ENCODE results near the gene CACNA2D3. TPM values are rescaled to one million over a fixed set of nuclear protein-coding genes. Genes with fewer than 3 reads are reported as not detected.

Gene CACNA2D3
- total RNA-seq, 1 donor from 2014 or later: 3.6 TPM

DNA sequence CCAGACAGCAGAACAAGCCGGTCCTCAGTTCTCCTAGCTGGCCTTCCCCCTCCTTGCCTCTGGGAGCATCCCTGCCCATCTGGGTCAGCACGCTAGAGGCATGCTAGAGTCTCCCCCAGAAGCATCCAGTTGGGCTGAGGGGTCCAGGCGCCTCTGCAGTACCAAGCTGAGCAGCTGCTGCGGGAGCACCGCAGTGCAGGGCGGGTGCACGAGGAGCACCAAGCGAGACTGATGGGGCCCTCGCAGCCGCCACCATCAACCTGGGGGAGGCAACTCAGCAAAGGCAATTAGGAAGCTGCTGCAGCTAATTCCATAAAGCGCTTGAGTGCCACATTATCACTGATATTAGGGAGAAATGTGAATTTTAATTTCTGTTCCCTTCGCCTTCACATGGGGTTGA is 12.4 kb downstream of the CACNA2D3 start:
- DNase-seq: no peak

DNA sequence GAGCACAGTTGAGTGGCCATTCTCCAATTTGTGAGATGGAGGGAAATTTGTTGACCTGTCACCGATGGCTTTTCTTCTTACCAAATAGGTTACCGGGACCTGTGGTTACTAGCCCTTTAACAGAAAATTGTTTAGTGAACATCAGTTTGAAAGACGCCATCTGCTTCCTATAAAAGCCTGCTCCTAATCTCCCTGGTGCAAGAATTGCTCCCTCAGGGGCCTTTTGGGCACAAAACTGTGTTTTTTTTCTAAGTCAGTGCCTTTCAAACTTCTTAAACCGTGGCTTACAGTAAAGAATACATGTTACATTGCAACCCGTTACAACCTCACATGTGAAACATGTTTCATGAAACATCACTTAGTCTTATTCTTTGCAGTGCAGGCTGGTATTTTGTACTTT is 15.0 kb downstream of the CACNA2D3 start:
- no peak overlapping the region for H3K4me3 ChIP-seq
- H3K9me3 ChIP-seq: no peaks in the 10 kb centered on the region
- H3K27ac ChIP-seq: no peak overlapping the region
- DNase-seq: no peak
- TF ChIP-seq, protein P1, sequence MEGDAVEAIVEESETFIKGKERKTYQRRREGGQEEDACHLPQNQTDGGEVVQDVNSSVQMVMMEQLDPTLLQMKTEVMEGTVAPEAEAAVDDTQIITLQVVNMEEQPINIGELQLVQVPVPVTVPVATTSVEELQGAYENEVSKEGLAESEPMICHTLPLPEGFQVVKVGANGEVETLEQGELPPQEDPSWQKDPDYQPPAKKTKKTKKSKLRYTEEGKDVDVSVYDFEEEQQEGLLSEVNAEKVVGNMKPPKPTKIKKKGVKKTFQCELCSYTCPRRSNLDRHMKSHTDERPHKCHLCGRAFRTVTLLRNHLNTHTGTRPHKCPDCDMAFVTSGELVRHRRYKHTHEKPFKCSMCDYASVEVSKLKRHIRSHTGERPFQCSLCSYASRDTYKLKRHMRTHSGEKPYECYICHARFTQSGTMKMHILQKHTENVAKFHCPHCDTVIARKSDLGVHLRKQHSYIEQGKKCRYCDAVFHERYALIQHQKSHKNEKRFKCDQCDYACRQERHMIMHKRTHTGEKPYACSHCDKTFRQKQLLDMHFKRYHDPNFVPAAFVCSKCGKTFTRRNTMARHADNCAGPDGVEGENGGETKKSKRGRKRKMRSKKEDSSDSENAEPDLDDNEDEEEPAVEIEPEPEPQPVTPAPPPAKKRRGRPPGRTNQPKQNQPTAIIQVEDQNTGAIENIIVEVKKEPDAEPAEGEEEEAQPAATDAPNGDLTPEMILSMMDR (IDR thresholded peaks at IDR 0.05): no peak
- H3K36me3 ChIP-seq: no peaks in the 10 kb centered on the region
- no peaks in the 10 kb centered on the region for H3K27me3 ChIP-seq (ENCODE audit: low read depth)
- no peaks in the 10 kb centered on the region for H3K4me1 ChIP-seq
- intact Hi-C loops (cut with DNase I): no loop called here
- no peak for ATAC-seq

More for the DNA sequence above, 12.4 kb downstream of the CACNA2D3 start:
- TF ChIP-seq, protein P1 (IDR thresholded peaks at IDR 0.05): no peak
- H3K36me3 ChIP-seq: no peaks in the 10 kb centered on the region
- H3K27ac ChIP-seq: no peak overlapping the region
- ATAC-seq: peak in 1 of 2 donors; percentile 25
- H3K4me1 ChIP-seq: no peaks in the 10 kb centered on the region
- H3K9me3 ChIP-seq: no peaks in the 10 kb centered on the region
- intact Hi-C loops (cut with DNase I): no loop called here
- no peaks in the 10 kb centered on the region for H3K27me3 ChIP-seq (ENCODE audit: low read depth)
- no peak overlapping the region for H3K4me3 ChIP-seq

DNA sequence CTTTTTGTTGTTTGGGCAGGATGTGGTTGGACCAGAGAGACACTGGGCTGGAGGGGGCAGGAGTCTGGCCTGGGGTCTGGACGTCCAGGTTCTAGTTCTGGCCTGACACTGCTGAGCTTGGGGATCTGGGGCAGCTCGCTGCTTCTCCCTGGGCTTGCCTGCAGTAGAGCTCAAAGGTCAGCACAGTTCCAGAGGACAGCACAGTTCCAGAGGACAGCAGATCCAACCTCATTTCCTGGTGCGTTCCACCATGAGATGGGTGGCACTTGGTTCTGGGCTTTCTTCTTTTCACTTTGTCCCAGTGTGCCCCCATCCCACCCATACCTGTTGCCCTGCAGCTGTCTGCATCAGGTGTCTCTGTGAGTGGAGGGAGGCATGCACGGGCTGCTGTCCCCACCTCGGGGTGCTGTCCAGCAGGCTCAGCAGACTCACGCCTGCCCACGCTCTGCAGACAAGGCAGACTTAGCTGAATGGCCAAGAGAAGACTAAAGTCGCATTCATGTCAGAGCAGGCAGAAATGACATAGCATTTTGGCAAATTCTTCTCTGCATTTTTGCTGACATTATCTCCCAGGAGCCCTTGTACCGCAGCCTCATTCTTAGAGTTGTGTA is 16.7 kb downstream of the CACNA2D3 start:
- no peak for ATAC-seq
- no peaks in the 10 kb centered on the region for H3K9me3 ChIP-seq
- H3K27ac ChIP-seq: no peak overlapping the region
- H3K27me3 ChIP-seq (ENCODE audit: low read depth): no peaks in the 10 kb centered on the region
- H3K36me3 ChIP-seq: no peaks in the 10 kb centered on the region
- no peak for DNase-seq
- TF ChIP-seq, protein P1 (IDR thresholded peaks at IDR 0.05): no peak
- intact Hi-C loops (cut with DNase I): no loop called here
- H3K4me3 ChIP-seq: no peak overlapping the region
- no peaks in the 10 kb centered on the region for H3K4me1 ChIP-seq

DNA sequence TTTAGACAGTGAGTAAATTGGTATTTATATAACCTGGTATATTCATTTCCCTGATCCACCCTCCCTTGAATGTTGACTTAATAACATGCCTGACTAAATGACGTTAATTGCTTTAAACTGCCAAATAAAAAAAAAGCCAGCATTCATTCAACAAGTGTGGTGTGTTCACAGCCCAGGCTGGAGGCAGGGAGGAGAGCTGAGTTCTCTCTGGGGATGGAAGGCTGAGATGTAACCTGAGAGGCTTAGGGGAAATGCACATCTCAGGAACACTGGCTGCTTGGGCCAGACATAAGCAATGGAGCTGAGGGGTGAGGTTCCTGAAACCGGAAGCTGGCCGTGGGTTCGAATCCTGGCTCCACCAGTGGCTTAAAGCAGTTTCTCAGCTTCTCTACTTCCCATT is 17.3 kb downstream of the CACNA2D3 start:
- Histone ChIP-seq H3K9me3 (no peaks in the 10 kb centered on the region), H3K4me1 (no peaks in the 10 kb centered on the region), H3K4me3 (no peak overlapping the region), H3K27ac (no peak overlapping the region), H3K36me3 (no peaks in the 10 kb centered on the region), H3K27me3 (ENCODE audit: low read depth) (no peaks in the 10 kb centered on the region)
- intact Hi-C loops (cut with DNase I): no loop called here
- ATAC-seq (no peak), DNase-seq (no peak)
- TF ChIP-seq, protein P1 (IDR thresholded peaks at IDR 0.05): no peak

DNA sequence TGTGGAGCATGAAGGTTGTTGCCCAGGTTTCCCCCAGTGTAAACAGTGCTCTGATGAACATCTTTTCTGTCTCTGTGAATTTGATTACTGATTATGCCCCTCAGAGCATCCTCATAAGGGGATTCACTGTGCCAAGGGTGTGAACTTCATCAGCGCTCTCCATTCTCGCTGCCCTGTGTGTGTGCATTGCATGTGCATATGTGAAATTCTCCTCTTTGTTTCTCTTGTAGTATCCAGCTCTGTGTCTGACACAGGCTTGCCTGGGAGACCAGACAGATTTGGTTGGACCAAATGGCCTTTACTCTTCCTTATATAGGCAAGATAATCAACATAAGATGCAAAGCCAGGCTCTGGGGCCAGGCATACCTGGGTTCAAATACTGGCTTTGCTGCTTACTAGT is 21.9 kb downstream of the CACNA2D3 start:
- H3K4me3 ChIP-seq: no peak overlapping the region
- intact Hi-C loops (cut with DNase I): no loop called here
- H3K36me3 ChIP-seq: no peaks in the 10 kb centered on the region
- ATAC-seq (no peak), DNase-seq (no peak)
- no peaks in the 10 kb centered on the region for H3K4me1 ChIP-seq
- TF ChIP-seq, protein P1 (IDR thresholded peaks at IDR 0.05): no peak
- H3K9me3 ChIP-seq: no peaks in the 10 kb centered on the region
- no peak overlapping the region for H3K27ac ChIP-seq
- H3K27me3 ChIP-seq (ENCODE audit: low read depth): no peaks in the 10 kb centered on the region
